Measurements from ENCODE around the gene ALDH3B1. TPM values are rescaled to one million over a fixed set of nuclear protein-coding genes. Genes with fewer than 3 reads are reported as not detected.
A peak's percentile ranks its signal among the peaks of the same experiment; 100 is the strongest.
"Not testable (repeated sequence)": the region's sequence is repeated elsewhere in the genome, so short reads cannot be mapped to it uniquely, and the experiment has no call there.

The ALDH3B1 gene
- total RNA-seq, 1 experiment from 2014 or later, result not detected

GRCh38 chr11:67991347-67992121 is 18.6 kb upstream of the ALDH3B1 start:
- not testable (repeated sequence) for H3K14ac ChIP-seq (ENCODE audit: insufficient read depth, low read length); H4K91ac ChIP-seq (ENCODE audit: insufficient read length, low read depth, low read length); H3K4ac ChIP-seq (ENCODE audit: low read depth, low read length); H3K9me3 Mint-ChIP-seq; H4K8ac ChIP-seq (replicated peaks; ENCODE audit: insufficient read length, low read depth, low read length); H3K27me3 ChIP-seq (ENCODE audit: insufficient read depth, low read length); H2BK15ac ChIP-seq (ENCODE audit: low read depth, low read length); H3K23me2 ChIP-seq (ENCODE audit: insufficient read length, low read depth, low read length, poor library complexity, severe bottlenecking); H3K79me2 ChIP-seq (ENCODE audit: insufficient read depth, low read length); H2AFZ ChIP-seq (ENCODE audit: low read length); H3K27ac ChIP-seq (ENCODE audit: insufficient read length, low read depth, low read length); H2BK20ac ChIP-seq (ENCODE audit: low read depth, low read length, poor library complexity, severe bottlenecking); H3K27ac Mint-ChIP-seq; H3K9ac ChIP-seq (ENCODE audit: extremely low read depth, insufficient read length, low read length); DNase-seq; H4K20me1 ChIP-seq (ENCODE audit: control insufficient read depth, insufficient read depth, insufficient read length); H4K5ac ChIP-seq (ENCODE audit: insufficient read length, low read depth, low read length); H3K56ac ChIP-seq (ENCODE audit: insufficient read length, low read depth, low read length); H3K9me3 ChIP-seq (ENCODE audit: control insufficient read depth, low read depth, low read length); H2AK5ac ChIP-seq (ENCODE audit: insufficient read length, low read length); H3K4me1 ChIP-seq (ENCODE audit: insufficient read depth, low read length); H2BK120ac ChIP-seq (ENCODE audit: low read depth, low read length, poor library complexity, severe bottlenecking); H3K18ac ChIP-seq (ENCODE audit: insufficient read length, low read depth, low read length); H3K79me1 ChIP-seq (ENCODE audit: insufficient read depth, low read depth, low read length, poor library complexity, severe bottlenecking); H2BK12ac ChIP-seq (ENCODE audit: insufficient read length, low read depth, low read length); H3T11ph ChIP-seq (ENCODE audit: low read length); H3K36me3 Mint-ChIP-seq (ENCODE audit: insufficient read depth in 1 of 3, low read depth in 3 of 3); H3K23ac ChIP-seq (ENCODE audit: insufficient read length, low read depth, low read length); H2BK5ac ChIP-seq (ENCODE audit: insufficient read length, low read length)
- H3K4me3 Mint-ChIP-seq, result peak overlapping the region; percentile 63 to 81
- H3K4me2 ChIP-seq (ENCODE audit: insufficient read depth, insufficient read length, low read length), result peak overlapping the region; percentile 27
- peaks cover 9 to 13% of the 10 kb centered on the region in 2 experiments for H3K4me1 Mint-ChIP-seq
- TF ChIP-seq, protein P1, sequence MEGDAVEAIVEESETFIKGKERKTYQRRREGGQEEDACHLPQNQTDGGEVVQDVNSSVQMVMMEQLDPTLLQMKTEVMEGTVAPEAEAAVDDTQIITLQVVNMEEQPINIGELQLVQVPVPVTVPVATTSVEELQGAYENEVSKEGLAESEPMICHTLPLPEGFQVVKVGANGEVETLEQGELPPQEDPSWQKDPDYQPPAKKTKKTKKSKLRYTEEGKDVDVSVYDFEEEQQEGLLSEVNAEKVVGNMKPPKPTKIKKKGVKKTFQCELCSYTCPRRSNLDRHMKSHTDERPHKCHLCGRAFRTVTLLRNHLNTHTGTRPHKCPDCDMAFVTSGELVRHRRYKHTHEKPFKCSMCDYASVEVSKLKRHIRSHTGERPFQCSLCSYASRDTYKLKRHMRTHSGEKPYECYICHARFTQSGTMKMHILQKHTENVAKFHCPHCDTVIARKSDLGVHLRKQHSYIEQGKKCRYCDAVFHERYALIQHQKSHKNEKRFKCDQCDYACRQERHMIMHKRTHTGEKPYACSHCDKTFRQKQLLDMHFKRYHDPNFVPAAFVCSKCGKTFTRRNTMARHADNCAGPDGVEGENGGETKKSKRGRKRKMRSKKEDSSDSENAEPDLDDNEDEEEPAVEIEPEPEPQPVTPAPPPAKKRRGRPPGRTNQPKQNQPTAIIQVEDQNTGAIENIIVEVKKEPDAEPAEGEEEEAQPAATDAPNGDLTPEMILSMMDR (conservative IDR thresholded peaks at IDR 0.05), result peak; percentile 35; the same call in 2 of the 3 replicates
- H3K27me3 Mint-ChIP-seq (ENCODE audit: low read depth), result peaks cover 13% of the 10 kb centered on the region
- no CpG with 5 or more reads among the region's 70 CpGs for WGBS (ENCODE audit: extremely low coverage, insufficient read length, low lambda C conversion rate)

Data from H9 (cell line).